ENCODE measurements around the gene HTR5A.

Gene HTR5A

DNA sequence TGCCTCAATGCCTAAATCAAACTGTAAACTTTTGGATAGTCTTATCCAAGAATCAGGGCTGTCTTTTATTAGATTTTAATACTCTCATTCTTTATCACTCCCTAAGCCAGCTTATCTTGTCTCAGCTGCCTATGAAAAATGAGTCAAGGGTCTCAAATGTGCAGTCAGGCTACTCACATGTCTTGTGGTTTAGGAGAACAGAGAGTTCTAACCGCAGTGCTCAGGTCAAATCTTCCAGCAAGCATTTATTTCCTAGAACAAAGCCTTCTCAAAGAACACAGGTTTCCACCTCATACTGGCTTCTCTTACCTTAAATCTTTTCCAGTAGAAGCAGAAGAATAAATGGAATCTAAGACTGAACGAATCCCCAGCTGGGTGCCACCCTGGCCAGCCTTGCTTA lies 23.5 kb downstream of the HTR5A start:
- DNase-seq, result no peak

DNA sequence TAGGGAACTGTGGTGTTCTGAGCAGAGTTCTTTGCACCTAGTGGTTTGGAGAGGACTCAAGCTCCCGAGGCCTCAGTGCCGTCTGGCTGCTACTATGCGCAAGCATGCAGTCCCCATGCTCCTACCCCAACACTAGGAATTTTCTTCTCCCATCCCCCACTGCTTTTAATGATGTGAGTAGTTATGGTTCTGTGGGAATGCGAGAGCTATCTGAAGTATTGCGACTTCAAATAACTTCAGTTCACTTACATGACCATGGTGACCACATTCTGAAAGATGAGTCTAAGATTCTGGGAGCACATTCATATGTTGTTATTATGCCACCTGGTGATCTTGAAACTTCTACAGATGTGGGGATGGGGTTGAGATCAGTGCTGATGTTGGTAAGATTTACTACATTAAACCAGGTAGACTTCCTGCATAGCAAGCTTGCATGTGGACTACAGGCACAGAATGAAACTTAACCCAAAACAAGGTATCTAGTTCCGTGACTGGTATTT lies 24.6 kb downstream of the HTR5A start:
- no peak for DNase-seq

DNA sequence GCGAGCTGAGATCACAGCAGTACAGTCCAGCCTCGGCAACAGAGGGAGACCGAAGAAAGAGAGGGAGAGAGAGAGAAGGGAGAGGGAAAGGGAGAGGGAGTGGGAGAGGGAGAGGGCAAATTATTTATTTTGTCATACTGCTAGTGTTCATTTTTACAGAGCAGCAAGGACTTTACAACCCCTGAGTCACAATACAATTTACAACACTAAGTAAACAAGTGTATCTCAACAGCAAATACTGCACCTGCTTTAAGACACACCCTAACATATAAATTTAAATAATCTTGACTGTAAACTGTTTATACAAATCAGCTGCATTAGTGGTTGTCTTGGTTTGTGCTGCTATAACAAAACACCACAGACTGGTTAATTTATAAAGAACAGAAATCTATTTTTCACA lies 27.2 kb downstream of the HTR5A start:
- DNase-seq, result no peak

DNA sequence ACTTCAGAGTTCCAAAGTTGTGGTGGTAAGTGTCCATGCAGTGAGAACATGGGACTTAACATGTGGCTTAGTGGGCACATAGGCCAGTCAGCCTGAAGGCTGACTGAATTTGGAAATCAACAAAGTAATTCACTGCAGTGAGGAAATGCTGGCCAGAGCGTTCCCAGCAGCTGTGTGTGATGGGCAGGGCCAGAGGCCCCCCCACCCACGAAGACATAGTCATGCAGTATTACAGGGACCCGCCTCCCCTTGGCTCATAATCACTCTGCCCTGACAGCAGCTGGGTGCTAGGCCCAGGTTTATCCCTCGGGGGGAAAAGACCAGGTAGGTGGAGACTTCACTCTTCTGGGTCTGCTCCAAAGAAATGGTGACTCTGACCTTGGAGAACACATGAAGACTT lies 33.7 kb downstream of the HTR5A start:
- no peak for DNase-seq

DNA sequence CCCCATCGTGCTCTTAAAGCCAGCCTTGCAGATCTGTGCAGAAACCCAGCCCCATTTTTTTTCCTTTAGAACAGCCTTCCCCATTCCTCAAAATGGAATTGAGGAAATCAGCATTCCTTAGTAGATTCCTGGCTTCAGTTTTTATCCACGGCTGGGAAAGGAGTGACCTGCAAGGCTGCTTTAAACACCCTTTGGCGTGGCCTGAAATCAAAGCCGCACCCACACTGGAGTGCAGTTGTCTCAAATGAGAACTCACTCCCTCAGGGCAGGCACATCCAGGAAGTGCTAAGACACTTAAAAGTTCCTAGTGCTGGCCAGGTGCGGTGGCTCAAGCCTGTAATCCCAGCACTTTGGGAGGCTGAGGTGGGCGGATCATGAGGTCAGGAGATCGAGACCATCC lies 34.8 kb downstream of the HTR5A start:
- no peak for DNase-seq

DNA sequence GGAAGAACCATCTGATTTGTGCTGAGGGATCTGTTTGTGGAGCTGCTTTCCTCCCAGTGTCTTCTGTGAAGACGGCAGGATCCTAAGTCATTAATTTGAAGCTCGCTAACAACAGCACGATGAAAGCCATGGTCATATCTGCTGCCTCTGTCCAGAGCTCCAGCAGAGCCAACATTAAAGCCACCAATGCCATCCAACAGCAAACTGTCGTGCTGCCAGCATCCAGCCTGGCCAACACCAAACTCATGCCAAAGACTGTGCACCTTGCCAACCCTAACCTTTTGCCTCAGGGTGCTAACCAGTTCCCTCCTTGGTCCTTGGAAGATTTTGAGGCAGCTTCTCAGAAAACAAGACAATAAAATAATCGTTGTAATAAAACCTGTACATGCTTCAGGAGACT lies 36.2 kb downstream of the HTR5A start:
- DNase-seq, result no peak

DNA sequence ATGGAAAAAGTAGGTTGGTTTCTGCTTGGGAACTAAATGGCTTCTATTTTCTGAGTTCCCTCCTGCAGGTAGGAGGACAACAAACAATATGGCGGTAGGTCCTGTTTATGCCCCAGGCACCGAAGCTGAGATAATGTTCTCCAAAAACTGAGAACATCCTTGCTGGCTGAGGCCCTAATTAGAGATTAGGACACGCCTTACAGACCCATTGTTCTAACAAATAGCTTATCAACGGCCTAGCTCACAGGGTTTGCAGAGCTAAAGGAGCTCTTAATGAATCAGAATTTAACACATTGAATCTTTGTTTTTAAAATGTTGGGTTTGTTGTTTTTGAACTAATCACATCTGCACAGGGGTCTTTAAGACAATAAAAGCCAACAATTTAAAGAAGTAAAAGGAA lies 37.0 kb downstream of the HTR5A start:
- DNase-seq, result no peak

DNA sequence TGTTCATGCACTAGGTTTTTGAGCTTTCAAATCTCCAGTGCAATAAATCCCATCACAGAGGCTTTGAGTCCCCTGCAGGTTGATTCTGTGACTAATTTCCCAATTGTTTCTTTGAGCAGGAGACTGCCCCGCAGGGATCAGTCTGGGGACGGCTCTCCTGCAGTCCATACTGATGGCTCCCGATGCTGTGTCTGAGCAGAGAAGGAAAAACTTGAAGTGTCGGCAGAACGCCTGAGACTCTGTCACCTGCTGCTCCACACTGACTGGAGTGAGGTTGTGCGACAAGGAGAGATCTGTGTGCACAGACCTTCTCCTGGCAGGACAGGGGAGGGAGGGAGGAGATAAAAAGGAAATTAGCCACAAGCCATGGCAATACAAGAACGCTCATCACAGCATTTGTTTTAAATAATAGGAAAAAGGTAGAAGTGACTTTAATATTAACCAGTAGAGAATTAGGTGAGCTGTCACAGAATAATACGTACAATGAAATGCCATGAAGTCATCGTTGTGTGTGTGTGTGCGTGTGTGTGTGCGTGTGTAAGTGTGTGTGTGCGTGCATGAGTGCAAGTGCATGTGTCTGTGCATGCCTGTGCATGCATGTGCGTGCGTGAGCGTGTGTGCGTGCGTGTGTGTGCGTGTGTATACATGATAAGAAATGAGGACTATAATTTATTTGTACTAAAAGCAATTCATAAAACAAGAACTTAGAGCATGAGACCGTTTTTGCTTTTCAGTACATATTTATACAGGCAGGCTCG lies 38.2 kb downstream of the HTR5A start:
- no peak for DNase-seq

DNA sequence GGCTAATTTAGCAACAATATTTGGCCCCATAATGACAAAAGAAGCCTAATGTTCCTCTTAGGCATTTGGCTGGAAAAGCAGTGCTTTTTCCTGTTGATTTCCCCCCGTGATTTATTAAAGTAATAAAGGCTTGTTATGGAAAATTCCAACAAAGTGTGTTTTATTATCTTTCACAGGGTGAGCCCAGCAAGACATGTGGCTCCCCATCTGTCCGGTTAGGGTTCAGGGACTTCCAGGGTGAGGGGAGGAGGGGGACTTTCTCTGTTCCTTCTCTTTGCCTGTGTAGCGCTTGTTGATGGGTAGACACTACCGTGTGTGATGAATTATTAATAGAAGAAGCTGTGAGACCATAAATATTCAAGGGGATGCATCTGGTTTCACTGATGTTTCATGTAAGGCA lies 39.0 kb downstream of the HTR5A start:
- DNase-seq, result no peak

DNA sequence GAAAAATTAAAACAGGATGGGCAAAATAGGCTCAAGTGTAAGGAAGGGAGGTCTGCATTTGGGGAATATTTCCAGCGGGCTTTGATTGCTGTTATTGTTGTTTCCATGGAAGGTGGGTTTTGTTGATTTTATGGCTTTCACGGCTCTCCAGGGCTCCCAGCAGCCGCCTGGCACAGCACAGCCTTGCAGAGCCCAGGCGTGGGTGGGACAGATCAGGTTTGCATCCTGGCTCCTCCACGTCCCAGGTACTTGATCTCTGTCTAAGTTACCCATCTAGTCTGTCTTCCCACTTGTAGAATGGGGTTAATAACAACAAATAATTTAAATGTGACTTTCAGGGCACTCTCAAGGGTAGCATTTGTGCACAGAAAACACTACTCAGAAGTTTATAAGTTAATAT lies 45.2 kb downstream of the HTR5A start:
- DNase-seq, result no peak

DNA sequence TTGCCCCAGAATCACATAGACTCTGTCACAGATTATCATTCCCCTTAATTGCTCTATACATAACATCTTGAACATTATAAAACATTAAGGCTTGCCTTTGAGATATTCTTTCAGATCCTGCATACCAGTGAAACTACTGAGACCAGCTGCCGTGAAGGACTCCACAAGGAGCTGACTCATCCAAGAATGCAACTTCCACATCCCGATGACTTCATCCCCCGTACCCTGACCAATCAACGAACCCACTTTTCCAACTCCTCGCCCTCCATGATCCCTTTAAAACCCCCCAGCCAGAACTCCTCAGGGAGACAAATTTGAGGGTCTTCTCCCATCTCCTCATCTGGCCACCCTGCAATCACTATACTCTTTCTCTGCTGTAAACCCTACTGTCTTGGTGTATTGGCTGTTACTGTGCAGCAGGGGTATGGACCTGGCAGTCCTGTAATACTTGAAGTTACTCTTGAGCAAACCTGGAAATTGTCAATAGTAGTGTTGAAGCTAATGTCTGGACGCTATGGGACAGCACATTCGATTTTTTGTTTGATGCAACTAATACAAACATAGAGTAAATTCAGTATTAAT lies 49.8 kb downstream of the HTR5A start:
- DNase-seq, result no peak

DNA sequence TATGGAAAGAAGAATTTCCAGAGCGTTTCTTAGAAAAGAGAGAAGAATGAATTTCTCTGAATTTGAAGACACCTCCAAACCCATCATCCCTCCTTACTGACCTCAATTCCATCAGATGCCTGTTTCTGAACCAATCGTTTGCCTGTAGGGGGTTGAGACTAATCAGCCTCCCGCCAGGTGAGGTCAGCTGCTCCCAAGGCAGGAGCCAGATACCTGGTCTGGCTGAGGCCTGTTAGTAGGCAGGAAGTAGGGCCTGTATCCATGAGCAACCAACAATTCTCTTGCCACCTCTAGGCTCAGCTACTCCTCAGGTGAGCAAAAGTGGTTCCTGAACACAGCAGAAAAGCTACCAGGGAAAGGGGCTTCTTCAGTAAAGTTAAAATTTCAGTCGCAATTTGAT lies 50.3 kb downstream of the HTR5A start:
- DNase-seq, result no peak

DNA sequence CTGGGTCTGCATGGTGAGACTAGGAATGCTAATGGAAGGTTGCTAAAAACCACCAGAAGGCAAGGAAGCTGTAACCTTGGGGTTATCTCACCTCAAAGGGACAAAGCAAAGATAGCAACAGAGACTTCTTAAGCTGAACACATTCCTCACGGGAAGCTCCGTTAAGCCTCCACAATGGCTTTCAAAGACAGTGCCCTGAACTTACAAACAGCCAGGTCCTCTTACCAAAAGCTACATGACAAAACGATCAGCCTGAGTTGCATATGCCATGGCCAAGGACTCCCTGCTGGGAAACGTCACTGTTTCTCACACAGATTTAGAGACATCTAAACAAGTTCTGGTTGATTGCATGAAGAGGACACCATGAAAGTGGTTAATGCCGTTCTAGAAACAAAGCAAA lies 52.7 kb downstream of the HTR5A start:
- DNase-seq, result no peak

DNA sequence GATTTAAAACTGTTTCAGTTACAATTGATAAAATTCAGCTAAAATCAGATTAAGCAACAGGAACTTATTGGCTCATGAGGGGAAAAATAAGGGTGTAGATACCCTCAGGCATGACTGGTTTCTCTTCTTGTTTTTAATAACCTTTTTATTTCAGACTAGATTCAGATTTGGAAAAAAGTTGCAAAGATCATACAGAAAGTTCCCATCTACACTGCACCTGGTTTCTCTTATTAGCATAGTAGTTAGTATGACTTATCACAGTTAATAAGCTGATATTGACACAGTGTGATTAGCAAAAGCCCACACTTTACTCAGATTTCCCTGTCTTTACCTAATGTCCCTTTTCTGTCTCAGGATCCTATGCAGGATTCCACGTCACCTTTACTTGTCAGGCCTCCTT lies 53.3 kb downstream of the HTR5A start:
- no peak for DNase-seq

DNA sequence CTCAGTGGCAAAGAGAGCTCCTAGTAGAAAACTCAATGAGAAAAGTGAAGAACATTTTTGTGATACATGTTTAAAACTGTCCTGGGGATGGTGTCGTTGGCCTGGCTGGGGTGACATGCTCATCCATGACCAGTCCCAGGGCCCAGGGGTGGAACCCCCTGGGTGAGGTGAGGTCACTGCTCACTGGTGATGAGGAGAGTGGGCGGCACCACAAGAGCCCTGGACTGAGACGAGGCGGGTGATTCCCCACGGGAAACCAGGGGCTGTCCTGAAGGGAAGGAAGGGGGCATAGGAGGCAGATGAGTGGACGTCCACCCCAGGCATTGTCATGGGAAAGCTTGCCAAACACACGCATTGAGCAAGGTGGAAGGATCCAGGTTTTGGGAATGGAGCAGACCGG lies 54.6 kb downstream of the HTR5A start:
- no peak for DNase-seq

DNA sequence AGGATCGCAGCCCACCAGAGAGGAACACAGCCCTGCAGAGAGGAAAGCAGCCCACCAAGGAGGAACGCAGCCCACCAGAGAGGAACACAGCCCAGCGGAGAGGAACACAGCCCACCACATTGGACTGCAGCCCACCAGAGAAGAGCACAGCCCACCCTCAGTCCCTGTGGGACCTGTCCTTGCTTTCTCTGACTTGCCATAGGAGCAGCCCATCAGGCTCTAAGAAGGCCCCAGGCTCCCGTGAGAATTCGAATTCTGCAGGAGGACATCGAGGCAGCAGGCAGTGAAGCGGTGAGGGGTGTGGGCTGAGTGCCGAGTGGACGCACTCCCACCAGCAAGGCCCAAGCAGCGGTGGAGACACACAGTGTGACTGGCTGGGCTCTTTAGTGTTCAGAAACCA lies 59.1 kb downstream of the HTR5A start:
- DNase-seq, result no peak

DNA sequence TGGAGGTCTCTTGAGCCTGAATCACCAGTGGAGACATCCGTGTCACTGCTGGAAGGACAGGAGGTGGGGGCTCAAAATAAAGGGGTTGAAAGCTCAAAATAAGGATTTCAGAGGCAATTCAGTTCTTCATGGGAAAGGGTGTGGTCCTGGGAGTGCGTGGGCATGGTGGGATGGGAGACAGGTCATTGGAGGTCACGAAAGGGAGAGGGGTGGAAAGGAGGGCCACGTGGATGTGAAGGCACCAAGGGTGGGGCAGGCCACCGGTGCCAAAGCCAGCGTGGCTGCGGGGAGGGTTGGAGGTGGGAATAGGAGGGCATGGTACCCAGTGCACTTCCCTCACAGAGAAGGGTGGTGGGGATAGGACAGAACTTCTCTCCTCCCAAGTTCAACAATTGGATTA lies 59.7 kb downstream of the HTR5A start:
- no peak for DNase-seq

DNA sequence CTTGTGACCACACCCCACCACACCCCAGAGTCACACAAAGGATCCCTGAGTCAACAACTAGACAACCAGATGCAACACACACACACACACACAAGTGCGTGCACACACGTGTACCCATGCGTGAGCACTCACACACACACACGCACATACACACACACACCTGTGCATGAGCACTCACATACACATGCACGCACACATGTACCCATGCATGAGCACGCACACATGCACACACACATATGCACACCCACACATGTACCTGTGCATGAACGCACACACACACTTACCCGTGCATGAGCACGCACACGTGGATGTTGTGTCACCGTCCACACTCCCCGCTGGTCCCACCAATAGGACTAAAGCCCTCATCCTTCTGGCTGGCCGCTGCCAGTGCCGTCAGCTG lies 60.4 kb downstream of the HTR5A start:
- no peak for DNase-seq

DNA sequence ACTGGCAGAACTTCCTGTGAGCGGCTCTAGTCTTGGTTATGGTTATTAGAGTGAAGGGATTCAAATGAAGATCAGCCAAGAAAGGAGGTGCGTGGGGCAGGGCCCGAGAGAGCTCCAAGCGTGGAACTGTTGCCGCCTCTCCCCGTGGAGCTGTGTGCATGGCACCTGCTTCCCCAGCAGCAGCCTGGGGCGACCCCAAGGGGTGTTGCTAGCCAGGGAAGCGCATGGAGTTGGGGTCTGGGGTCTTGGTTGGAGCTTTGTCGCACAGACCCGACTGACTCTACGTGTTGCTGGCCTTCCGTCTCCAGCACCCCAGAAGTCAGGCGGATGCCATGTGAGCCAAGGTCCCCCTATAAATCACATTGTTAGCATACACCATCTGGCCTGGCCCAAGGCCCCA lies 61.0 kb downstream of the HTR5A start:
- DNase-seq, result no peak

DNA sequence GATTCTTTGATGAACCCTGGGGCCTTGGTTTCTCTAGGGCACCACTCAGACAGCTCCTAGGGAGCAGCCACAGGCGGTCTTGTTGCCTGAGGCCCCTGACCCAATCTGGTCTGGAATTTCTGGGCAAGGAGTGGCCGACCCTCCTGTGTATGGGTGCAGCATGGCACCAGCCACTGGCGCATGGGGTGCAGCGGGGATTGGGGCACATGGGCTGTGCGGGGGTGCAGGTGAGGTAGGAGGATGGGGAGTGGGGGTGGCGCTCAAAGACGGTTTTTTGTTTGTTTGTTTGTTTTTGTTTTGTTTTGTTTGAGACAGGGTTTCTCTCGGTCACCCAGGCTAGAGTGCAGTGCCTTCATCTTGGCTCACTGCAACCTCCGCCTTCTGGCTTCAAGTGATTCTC lies 62.3 kb downstream of the HTR5A start:
- no peak for DNase-seq

DNA sequence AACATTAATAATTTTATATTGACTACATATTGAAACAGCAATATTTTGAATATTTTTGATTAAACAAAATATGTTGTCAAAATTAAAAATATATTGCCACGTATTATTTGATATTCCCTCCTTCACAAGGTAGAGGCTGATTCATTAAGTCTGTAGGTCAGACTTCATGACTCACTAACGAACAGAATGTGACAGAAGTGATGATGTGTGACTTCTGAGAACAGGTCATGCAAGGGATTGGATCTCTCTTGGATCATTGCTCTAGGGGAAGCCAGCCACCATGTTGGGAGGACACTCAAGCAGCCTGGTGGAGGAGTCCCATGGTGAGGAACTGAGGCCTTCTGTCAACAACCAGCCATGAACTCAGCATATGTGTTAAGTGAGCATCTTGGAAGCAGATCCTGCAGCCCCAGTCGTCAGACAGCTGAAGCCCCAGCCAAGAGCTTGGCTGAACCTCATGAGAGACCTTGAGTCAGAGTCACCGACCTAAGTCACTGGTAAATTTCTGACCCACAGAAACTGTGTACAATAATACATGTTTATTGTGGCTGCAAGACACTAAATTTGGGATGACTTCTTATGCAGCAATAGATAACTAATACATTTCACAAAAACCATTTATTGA lies 66.6 kb downstream of the HTR5A start:
- DNase-seq, result no peak
